Stimulated activated naive CD4-positive, alpha-beta T cell (primary cell): ENCODE results near the gene EARS2.
"Not testable (repeated sequence)": the region's sequence is repeated elsewhere in the genome, so short reads cannot be mapped to it uniquely, and the experiment has no call there.

Experiments used
- DNase-seq, 6 experiments: peaks; one replicate each; lab custom pipeline; 2025; lab: John Stamatoyannopoulos, UW

The EARS2 gene

DNA sequence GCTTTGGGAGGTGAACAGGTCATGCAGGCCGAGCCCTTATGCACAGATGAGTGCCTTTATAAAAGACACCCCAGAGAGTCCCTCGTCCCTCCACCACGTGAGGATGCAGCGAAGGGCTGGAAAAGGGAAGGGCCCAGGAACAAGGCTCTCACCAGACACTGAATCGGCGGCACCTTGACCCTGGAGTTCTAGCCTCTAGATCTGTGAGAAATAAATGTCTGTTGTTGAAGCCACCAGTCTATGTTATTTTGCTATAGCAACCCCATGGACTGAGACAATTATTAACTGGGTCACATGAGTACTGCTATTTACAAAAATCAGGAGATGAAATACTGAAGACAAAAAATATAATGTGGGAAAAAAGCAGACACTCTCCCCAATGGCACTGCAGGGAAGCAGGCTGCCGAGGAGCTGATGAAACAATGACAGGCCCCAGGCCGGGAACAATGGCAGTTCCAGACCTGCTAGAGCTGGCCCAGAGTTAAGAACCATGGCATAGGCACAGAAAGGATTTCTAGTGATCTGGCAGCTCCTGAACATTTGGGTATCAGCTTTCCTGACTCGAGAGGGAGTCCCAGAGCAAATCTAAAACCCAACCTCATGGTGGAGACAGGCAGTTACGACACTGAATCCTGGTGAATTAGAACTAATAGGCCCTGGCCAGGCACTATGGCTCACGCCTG is 29.0 kb downstream of the EARS2 start:
- DNase-seq: no peak

GRCh38 chr16:23524886-23525285 is 32.3 kb downstream of the EARS2 start:
- no peak for DNase-seq

GRCh38 chr16:23523876-23524385 is 33.2 kb downstream of the EARS2 start:
- no peak for DNase-seq

GRCh38 chr16:23523321-23523720 is 33.8 kb downstream of the EARS2 start:
- no peak for DNase-seq

- no peak for DNase-seq
Measured at GRCh38 chr16:23521965-23522364, 35.2 kb downstream of the EARS2 start.

GRCh38 chr16:23521037-23521743 is 36.0 kb downstream of the EARS2 start:
- DNase-seq: no peak

DNA sequence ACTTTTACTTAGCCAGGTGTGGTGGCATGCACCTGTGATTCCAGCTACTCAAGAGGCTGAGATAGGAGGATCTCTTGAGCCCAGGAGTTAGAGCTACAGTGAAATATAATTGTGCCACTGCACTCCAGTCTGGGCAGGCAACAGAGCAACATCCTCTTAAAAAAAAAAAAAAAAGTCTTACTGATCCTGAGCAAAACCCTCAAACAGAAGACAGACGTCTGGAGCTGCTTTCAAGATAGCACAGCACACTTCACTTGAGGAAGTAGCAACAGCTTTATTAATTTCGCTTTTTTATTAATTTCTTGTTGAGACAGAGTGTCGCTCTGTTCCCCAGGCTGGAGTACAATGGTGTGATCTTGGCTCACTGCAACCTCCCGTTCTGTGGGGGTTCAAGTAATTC is 36.6 kb downstream of the EARS2 start:
- DNase-seq: no peak

GRCh38 chr16:23519282-23519681 is 37.9 kb downstream of the EARS2 start:
- DNase-seq: no peak

DNA sequence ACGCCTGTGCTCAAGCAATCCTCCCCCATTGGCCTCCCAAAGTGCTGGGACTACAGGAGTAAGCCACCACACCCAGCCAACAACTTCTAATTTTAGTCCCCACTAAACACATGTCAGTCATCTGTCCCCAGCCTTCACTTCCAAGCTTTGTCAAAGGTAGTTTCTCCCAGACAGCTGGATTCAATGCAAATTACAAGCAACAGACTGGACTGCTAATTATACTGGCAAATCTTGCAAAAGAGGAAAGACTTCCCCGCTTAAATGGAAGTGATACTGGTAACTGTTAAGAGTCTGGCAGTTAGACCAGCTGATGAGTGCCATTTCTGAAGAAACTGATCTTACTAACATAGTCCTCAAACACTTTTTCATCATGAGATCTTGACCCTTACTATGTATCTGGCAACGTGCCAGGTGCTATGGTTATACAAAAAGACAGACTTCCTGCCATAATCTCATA is 38.7 kb downstream of the EARS2 start:
- DNase-seq: no peak

- DNase-seq: no peak
Measured at GRCh38 chr16:23516366-23517137, 40.6 kb downstream of the EARS2 start.

DNA sequence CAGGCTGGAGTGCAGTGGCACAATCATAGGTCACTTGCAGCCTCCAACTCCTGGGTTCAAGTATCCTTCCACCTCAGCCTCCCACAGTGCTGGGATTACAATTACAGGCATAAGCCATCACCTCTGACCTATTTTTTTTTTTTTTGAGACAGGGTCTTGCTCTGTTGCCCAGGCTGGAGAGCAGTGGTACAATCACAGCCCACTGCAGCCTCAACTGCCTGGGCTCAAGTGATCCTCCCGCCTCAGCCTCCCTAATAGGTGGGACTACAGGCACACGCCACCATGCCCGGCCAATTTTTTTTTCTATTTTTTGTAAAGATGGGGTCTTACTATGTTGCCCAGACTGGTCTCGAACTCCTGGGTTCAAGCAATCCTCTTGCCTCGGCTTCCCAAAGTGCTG is 41.3 kb downstream of the EARS2 start:
- no peak for DNase-seq

DNA sequence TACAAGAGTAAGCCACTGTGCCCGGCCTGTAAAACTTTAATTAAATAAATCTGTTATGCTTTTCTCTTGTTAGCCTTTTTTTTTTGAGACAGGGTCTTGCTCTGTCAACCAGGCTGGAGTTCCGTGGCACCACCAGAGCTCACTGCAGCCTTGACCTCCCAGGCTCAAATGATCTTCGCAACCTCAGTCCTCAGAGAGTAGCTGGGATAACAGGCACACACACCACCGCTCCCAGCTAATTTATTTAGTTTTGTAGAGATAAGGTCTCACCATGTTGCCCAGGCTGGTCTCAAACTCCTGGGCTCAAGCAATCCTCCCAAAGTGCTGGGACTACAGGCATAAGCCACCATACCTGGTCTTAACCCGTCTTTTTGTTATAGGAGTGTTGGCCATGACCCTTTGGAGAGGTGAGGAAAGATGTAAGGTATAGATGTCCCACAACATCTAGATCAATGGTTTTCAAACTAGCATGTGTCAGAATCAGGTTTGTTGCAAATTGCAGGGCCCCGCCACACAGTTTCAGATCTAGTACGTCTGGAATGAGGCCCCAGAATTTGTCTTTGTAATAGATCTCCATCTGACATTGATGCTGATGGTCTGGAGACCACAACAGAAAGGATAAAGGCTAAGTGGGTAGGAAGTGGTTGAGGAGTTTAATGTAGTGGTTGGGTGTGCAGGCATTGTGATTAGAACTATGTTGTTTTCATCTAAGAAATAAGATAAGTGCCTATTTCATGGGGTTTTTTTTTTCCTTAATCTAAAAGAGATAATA is 42.6 kb downstream of the EARS2 start:
- peak in 3 of 6 experiments; percentile 10 to 26 (median 17) for DNase-seq

DNA sequence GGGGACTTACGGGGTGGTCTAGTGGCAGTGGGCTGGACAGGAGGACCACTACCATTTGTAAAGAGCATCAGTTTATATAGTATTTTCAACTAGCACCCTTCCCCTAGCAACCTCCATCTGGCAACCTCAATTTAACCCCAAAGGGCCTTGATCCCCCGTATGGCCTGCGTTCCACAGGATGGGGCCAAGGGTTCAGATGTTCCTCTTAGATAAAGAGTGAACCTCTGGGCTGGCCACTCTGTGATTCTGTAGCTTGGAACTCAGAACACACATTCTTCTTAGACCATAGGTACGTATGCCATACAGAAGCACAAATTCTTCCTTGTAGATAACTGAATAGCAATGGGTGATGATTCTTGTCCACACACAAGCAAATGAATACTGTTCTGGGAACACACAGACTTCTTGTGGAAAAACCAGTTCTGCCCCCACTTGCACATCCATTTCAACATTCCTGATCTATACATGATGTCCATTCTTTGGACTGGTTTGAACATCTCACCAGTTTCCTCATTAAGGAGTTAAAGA is 44.9 kb downstream of the EARS2 start:
- DNase-seq: no peak

DNA sequence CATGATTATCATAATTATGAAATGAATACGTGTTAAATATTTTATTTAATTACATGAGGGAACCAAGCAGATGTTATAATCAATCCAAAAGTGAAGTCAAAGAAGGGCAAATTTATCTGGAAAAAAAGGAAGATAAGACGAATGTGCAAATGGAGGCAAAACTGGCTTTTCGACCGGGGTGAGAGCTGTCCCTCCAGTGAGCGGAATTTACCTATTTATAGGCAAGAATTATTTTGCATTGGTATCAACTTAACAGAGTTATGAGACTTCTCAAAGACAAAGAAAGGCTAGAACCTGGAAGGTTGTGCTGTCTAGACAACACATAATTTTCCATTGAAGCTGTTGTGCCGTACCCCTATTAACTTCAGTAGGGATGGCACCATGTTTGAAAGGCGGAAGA is 45.4 kb downstream of the EARS2 start:
- no peak for DNase-seq

DNA sequence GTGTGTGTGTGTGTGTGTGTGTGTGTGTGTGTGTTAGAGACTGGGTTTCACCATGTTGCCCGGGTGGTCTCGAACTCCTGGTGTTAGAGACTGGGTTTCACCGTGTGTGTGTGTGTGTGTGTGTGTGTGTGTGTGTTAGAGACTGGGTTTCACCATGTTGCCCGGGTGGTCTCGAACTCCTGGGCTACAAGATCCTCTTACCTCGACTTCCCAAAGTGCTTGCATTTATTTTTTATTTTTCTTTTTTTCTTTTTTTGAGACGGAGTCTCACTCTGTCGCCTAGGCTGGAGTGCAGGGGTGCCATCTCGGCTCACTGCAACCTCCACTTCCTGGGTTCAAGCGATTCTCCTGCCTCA is 46.3 kb downstream of the EARS2 start:
- DNase-seq: not testable (repeated sequence)

GRCh38 chr16:23510164-23510914 is 46.8 kb downstream of the EARS2 start, which contains the start of gene GGA2:
Gene GGA2, minus strand, starts transcription at chr16:23510494. Its CDS starts 83 bp downstream, at chr16:23510411.
- DNase-seq: peak; percentile 55 to 79 (median 73)

DNA sequence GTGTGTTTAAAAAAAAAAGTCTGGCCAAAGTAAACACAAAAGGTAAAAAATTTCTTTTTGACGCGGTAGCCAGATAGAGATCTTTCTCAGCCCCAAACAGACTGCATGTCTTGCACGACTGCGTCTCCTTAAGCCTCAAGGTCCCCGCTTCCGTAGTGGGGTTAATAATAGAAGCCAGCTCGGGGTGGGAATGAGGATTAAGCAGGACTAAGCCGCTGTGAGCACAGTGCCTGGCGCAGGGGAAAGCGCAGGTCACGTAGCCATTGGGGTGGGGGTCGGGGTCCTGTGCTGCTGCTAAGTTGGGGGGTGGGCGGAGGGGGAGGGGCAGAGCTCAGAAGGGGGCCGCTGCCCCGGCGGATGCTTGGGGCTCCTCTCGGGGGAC is 47.4 kb downstream of the EARS2 start:
- DNase-seq: peak in 3 of 6 experiments; percentile 33 to 69 (median 47)

DNA sequence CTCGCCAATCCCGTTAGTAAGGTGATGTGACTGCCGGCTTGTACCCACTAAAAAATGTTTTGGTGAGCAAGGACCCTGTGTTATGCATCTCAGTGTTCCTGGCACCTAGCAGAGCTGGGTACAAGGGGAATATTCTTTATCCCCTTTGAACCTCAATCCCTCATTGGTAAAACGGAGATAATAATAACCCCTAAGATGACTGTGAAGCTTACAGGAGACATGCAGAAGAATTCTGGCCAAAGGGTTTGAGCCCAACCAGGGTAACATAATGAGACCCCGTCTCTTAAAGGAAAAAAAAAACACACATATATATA is 47.8 kb downstream of the EARS2 start:
- DNase-seq: no peak

DNA sequence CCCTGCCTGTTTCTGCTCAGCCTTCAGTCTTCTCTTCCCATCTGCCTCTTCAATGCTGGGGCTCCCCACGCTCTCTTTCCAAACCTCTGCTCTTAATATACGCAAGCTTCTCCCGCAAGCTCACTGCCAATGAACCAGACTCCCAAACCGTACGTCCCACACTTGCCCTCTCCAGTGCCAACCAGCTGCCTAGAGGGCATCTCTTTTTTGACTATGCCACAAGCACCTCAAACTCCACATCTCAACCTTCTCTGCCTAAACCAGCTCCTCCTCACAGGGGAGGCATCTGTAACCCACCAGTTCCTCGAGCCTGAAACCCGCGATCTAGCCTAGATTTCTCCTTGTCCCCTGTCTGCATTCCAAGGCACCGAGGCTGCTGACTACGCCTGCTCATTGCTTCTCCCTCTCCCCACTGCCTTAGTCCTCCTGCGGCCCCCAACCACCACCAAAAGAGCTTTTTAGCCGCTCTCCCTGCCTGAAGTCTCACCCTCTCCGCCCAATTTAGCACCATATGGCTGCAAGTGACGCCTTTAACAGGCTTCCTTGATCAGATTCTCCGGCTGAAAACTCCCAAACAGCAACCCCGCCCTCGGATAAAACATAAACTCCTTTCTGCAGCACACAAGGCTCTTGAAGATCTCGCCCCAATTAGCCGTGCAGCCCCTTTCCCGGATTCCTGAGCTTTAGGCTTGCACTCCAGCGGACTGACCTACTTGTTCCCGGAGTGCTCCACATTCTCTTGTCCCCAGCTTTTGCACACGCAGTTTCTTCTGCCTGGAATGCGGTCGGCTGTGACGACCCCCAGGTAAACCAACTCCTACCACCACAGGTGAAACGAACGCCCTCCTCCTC is 48.3 kb downstream of the EARS2 start:
- no peak for DNase-seq

- DNase-seq: no peak
Measured at GRCh38 chr16:23506606-23506994, 50.5 kb downstream of the EARS2 start.
